NCI-H748 treated with DMSO at 0.1 percent for 48 hours (cell line): ENCODE data around the gene ASTN1.

Experiments used
- DNase-seq: peaks from one replicate; lab custom pipeline; 2025; lab: John Stamatoyannopoulos, UW

ASTN1 gene

DNA sequence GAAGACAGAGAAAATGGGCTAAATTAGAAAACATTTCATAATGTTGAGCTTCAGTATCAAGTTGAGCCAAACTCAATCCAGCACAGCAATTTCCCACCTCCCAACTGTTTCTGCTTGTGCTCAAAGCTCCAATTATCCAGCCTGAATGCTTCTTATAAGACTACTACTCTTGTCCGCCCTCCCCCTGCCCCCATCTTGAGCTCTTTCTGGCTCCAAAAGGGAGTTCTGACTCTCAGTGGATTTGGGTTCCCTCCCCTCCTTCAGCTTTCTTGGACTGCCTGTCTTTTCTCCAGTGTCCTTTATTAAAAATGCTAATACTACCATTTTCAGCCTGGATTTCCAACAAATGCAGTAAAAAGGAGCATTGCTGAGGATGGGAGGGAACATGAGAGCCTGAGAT is 174.8 kb downstream of the ASTN1 start:
- DNase-seq: no peak

DNA sequence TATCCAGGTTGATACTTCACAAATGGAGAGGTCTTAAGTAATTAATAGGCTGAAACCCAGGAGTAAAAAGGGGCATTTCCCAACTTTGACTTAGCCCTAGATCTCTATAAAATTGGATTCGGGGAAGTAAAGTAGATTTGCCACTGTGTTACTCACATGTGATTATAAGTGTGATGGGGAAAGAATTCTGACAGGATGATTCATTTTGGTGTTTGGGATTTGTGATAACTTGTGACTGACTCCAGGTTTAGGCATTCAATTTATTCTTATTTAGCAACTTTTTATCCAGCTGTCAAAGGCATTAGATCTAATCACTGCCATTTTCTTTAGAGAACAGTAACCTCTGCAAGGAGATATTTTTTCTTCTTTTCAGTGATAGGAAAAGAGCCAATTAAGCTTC is 175.5 kb downstream of the ASTN1 start:
- no peak for DNase-seq

DNA sequence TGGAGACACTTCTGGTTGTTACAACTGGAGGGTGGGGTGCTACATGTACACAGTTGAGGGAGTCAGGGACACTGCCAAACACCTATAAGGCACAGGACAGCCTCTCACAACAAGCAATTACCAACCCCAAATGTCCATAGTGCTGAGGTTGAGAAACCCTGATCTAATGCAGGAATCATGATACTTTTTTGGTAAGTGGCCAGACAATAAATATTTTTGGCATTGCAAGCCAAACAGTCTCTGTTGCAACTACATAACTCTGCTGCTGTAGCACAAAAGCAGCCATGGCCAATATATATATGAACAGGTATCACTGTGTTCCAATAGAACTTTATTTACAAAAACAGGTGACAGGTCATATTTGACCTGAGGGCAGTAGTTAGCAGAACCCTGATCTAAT is 177.5 kb downstream of the ASTN1 start:
- DNase-seq: no peak

DNA sequence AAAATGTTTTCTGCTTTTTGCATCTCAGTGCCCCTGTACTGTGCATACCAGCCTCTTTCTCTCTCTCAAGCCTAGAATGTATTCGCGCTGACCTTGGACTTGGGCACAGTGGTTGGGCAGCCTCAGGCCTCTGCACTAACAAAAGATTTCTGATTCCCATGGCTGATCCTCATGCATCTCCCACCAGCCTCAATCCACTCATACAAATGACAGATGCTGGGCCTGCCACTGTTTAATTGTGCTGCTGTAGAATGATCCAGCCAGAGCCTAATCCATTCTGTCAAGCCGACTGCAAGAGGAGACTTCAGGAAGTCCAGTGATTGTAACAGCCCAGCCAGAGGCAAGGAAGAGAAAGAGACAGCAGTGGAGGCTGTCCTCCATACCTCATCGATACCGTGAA is 180.8 kb downstream of the ASTN1 start:
- no peak for DNase-seq

DNA sequence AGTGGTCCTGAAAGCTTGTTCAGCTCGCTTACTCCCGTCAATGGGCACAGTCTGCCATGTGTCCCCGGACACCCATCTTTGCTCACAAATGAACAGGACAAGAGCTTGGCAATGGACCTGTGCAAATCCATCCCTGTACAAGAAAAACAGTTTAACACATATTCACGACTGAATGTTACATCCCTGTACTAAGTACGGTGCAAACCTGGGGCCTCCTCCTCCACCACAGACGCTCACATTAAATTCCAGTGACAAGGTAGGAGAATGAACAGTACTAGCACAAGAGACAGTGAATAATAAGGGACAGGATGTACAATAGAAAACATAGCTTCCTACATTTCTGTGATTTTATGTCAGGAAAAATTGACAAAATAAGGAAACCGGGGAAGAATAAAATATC is 187.7 kb downstream of the ASTN1 start:
- no peak for DNase-seq

DNA sequence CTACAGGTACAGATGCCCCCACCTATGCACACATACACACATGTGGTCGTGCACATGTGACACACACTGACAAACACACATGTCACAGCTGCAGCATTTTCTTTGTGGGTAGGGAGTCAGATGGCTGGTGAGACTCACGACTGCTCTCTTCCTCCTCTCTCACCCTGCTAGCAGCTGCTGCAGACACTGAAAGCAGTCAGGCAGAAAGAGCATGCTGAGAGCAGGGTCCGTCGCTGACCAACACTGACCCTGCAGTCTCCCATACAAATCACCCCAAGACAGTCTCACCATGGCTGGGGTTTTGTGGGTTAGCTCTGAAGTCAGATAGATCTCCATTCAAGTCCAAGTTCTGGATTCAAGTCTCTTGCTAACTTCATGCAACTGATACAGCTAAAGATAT is 188.3 kb downstream of the ASTN1 start:
- no peak for DNase-seq

DNA sequence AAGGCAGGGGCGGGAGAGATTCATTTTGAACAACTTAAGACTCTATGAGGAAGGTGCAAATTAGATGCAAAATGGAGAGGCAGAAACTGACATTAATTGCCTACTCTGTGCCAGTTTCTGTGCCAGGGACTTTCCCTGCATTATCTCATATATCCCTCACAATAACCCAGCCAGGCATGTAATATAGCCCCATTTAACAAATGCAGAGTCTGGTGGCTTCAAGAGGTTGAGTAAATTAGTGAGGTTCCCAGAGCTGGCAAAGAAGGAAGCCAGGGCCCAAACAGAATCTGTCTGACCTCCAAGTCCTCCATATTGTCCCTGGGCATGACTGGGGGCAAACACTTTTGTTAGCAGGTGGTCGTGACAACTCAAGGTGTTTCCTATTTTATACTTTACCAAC is 199.8 kb downstream of the ASTN1 start:
- no peak for DNase-seq

DNA sequence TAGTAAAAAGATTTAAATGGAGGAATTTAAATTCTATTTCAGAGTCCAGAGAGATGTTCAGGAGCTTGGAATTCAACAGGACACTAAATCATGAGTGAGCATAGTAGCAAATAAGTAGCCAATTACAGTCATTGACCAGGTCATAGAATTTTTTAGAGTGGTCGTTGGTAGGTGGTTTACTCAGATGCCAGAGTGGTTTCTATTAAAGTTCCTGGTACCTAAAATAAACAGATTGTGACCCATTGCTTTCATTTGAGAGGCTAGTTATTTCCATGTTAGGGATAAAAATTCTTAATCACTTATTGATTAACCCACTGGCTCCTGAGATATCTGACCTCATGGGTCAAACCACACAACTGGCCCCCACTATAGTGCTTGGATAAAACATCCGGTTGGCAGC is 201.3 kb downstream of the ASTN1 start:
- DNase-seq: no peak

DNA sequence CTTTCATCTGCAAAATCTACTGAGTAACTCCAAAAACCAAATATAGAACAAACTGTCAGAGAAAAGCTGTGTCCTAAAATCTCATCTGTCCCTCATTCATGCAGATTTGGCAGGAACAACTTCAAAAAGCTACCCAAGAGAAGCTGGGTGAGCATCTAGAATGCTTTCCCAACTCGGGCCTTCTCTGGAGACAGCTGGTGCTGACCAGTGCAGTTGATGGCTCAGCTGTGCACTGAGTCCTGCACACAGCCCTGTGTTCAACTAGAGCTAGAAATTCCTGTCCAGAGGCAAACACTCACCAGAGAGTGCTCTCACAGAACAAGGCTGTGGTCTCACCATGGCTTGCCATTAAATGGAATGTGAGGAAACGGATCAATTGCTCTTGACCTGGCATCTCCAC is 202.8 kb downstream of the ASTN1 start:
- DNase-seq: no peak

DNA sequence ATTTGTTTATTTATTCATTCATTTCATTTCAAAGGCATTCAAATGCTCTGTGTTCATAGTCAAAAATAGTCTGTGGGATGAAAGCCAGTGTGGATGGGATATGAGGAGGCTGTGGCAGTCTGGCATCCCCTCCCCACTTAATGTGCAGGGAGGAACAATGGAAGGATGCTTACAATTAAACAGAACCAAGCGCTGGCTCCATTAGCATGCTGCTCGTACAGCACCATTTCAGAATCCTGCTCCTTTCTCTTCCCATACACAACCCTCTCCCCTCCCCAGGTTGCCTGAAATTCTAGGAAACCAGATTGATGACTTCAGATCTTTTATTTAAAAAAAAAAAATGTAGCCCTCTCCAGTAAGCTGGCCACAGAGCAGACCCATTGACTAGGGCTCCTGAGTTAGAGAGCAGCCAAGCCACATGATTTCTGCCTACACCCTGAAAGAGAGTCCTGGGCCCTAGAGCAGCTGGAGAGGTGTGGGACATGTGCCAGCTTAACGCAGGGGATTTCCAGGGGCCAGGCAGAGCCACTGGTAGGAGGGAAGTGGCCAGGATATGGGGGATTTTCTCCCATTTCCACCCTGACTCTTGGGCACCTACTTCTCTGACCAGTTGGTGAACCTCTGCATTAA is 205.2 kb downstream of the ASTN1 start:
- no peak for DNase-seq

DNA sequence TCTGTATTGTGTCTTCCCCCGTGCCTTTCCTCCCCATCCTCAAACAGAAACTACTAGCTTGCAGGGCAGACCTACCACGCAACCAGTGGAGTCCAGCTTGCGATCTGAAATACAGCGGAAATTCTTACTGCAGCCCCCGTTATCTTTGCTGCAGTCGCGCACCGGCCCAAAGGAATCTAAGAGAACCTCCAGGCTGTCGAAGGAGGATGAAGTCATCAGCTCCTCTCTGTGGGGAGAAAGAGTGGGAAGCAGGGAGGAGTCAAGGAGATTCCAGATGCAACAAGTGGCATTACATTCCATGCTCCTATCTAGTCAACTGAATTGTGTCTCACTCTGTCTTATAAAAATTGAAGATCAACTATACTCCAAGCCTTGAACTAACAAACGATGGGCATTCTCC is 206.9 kb downstream of the ASTN1 start:
- DNase-seq: no peak

DNA sequence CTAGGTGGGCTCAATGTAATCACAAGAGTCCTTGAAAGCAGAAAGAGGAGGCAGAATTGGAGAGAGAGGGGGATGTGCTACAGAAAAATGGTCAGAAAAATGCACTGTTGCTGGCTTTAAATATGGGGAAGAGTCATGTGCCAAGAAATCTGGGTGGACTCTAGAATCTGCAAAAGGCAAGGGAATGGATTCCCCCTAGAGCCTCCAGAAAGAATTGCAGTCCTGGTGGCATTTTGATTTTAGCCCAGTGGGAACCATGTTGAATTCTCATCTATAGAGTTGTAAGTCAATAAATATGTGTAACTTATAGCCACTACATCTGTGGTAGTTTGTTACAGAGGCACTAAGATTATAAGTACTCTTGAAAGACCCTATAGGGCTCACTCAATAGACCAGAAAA is 210.3 kb downstream of the ASTN1 start:
- DNase-seq: no peak

DNA sequence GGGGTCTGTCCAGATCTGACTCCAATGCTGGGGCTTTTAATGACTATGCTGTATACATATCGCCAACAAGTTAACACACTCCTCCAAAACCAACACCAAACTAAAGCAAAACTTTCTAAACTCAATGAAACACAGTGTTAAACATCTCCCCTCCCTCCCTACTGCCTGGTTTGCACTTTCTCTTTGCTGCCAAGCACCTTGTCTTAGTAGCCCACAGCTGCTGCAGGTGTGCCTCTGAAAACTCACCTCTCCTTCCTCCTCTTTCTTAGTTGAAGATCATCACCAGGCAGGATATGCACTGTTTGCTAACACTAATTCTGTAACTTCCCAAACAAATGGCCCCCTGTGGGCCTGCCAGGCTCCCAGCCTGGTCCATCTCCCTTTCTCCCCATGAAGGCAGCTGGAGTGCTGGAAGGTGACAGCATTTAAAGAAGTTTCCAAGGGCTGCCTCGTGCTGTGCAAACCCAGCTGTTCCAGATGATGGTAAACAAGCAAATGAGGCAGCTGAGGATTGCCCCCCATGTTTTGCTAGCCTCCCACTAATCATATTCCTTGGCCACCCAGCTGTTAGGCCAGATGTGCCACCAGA is 213.7 kb downstream of the ASTN1 start:
- DNase-seq: no peak

DNA sequence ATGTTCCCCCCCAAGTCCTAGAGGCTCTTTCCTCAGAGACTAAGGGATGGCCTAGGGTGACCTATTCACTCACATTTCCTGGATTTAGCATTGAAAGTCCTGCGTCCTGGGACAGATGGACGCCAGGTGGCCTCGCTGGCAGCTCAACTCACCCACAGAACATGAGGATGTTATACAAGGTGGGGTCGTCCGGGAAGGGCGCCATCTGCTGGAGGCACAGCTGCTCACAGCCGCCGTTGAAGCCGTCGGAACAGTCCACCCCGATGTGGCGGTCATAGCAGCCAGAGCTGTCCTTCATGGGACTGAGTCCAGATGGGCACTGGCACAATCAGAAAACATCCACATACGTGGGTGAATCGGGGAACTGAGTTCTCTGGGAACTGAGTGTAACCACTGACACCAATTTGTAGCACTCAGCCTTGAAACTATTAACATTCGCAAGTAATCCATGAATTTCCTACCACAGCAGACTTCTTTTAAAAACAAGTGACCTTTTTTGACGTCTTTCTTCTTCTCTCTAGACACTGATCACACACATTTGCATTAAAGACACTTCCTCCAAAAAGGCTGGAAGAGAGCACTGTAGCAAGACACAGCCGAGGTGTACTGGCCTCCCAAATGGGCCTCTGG is 215.4 kb downstream of the ASTN1 start:
- DNase-seq: no peak

DNA sequence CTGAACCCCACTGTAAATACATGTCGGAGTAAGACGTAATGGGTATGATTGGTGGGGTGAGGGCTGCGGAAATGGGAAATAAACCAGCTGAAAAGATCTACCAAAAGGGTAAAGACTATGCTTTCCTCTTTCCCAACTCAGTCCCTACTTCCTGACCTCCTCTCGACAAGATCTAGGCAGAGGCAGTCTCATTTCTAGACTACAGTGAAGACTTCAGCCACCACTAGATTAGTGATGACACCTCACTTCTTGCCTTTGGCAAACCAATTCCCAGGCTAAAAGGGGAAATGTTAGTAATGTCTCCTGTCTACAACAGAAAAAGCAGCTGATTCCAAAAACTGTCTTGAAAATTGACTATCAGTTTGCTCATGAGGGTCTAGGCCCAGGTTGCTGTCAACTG is 219.9 kb downstream of the ASTN1 start:
- no peak for DNase-seq

DNA sequence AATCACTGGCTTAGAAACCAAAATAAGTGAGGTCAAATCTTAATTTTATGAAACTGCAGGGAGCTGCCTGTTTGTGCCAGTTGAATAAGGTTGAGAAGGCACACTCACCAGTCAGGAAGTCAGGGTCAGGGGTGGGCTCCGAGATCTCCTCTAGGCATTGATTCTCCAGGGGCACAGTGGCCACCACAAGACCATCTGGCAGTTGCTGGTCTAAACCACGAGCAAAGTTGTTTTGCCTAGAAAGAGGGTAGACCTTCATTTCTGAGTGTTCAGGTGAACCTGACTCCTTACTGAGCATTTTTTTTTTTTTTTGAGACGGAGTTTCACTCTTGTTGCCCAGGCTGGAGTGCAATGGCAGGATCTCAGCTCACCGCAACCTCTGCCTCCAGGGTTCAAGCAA is 220.7 kb downstream of the ASTN1 start:
- DNase-seq: no peak

DNA sequence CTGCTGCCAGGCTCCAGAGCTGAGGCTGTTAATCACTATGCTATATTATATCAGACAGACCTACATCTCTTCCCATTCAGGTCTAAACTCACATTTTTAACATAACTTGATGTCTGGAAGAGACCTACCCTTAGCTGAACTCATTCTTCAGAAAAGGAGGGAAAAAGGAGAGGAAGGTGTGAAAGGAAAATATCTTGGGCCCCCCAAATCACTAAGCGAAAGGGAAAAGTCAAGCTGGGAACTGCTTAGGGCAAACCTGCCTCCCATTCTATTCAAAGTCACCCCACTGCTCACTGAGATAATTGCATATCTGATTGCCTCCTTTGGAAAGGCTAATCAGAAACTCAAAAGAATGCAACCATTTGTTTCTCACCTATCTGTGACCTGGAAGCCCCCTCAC is 222.2 kb downstream of the ASTN1 start:
- DNase-seq: no peak

DNA sequence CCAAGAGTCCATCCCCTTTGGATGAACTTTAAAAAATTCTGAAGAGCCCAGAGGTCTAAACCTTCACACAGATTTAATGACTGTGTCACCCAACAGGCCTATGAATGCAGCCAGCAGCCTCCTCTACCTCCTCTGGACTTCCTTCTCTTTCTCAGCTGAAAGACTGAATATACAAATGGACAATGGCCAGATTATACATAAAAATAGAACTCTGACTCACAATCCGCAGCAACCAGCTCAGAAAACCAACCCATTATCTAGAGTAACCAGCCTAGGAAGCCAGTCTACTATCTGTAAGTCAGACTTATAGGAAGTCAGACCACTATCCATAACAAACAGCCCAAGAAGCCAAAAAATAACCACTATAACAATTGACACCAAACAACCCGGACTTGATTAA is 224.5 kb downstream of the ASTN1 start:
- no peak for DNase-seq

DNA sequence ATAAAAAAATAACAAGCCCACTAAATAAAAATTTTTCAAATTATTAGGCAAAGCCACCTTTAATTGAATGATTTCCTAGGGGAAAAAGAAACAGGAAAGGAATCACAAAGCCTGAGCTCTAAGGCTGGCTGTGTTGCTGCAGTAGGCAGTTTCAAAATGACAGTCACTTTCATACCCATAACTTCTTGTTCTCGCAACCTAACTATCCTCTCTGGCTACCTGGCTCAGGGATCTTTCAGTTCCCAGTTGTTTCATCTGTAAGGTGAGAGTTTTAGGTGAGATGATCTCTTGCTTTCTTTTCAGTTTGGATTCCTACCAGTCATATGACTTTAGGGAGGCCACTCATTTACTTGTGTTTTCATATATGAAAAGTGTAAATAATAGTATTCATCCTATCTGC is 226.1 kb downstream of the ASTN1 start:
- no peak for DNase-seq

DNA sequence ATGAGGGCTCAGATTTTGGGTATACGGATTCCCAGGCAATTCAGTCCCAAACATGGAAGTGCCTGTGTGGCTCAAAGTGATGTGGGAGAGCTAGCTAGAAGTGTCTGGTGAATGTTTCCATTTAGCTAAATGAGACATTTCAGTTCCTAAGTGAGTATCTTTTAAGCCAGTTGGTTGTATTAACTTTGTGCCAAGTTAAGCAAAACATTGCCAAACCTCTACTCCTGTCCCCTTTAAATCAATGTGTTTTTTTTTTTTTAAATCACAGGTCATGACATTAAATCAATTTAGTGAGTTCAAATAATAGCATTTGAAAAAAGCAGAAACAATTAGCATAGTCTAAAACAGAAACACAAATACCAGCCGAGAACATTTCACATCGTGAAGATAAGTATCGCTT is 230.1 kb downstream of the ASTN1 start:
- no peak for DNase-seq

DNA sequence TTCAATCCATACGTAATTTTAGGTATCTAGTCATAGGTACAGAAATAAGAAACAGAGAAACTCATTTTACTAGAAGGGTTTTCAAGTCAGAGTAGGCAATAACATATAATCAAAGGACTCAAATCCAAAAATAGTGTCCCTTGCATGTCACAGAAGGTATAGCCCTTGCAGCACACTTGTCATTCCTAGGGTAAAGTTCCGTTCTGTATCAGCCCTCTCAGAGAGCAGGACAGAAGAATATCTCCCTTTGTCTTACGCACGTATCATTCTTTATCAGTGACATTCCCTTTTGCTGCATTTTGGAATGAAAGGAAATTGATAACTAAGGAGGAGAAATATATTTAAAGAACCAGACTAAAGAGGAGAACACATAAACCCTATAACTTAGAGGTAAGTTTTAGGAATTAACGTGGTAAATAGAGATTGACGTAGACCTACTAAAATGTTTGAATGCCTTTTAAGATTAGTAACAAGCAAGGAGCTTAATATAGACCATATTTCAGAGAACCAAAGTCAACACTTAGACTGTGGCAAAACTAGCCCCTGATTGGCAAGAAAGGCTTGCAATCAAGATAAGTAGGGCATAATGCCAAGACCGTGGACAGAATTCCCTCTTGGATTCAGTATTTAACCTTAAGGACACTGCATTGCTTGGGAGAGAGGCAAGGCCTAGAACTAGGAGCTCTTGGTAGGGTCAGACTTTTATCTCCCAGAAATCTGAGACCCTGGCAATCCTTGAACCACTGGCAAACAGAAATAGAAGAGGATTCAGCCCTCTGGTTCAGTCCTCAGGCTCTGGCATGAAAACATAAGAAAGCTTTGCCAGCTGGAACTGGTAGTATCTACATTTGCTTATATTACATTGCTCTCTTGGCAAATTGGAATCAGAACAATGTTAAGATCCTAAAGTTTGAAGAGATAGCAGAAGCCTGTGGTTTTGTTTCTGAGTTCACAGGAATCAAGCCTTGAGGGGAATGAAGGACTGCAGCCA is 232.1 kb downstream of the ASTN1 start:
- no peak for DNase-seq

DNA sequence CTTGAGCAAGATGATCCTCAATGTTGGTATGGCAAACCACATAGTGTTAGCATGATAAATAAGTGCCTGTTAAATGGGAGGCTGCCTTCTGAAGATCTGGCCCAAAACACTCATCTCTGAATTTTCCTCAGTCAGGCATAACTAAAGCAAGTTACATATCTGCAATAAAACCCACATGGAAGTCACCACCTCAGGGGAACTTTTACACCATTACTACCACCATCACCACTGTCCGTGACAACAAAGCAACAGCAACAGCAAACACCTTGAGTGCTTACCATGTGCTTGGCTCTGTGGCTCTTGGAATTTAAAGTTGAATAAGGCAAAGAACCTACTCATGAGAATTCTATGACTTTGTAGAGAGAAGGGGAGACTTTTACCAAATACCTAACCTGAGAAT is 233.0 kb downstream of the ASTN1 start:
- no peak for DNase-seq
